ENCODE results near the gene BANF2. TPM values are rescaled to one million over a fixed set of nuclear protein-coding genes. Genes with fewer than 3 reads are reported as not detected.

BANF2 gene
- total and polyA plus RNA-seq, 2 of the 13 experiments (the other 11 are each of a cell fraction or from before 2014, with no cell fraction given): 0.35 TPM; not detected in 1

- TF ChIP-seq CTCF (CRISPR knock-in tag; IDR thresholded peaks at IDR 0.05) (0 out of 2 replicates have a peak, but pooled peaks have one; percentile 6), ZNF841 (CRISPR knock-in tag; IDR thresholded peaks at IDR 0.05; ENCODE audit: borderline replicate concordance) (no peak), ZNF136 (CRISPR knock-in tag; IDR thresholded peaks at IDR 0.05; ENCODE audit: low read depth) (peak; percentile 55; the same call in 1 of the 2 replicates), NFAT5 (CRISPR knock-in tag; IDR thresholded peaks at IDR 0.05) (peak; percentile 45; the same call in 1 of the 2 replicates), NCOA2 (CRISPR knock-in tag; IDR thresholded peaks at IDR 0.05) (peak; percentile 47), TOPORS (CRISPR knock-in tag; IDR thresholded peaks at IDR 0.05) (no peak), ZMYM4 (CRISPR knock-in tag; IDR thresholded peaks at IDR 0.05) (peak; percentile 62), ZNF737 (CRISPR knock-in tag; IDR thresholded peaks at IDR 0.05; ENCODE audit: borderline replicate concordance) (peak; percentile 88), ATRX (CRISPR knock-in tag; IDR thresholded peaks at IDR 0.05; ENCODE audit: borderline replicate concordance) (no peak), DDIT3 (CRISPR knock-in tag; IDR thresholded peaks at IDR 0.05) (no peak), SMARCC2 (IDR thresholded peaks at IDR 0.05) (no peak), U2AF1 (optimal IDR thresholded peaks at IDR 0.05; ENCODE audit: low read depth, low read length) (peak; percentile 52), KDM5B (CRISPR knock-in tag; IDR thresholded peaks at IDR 0.05; ENCODE audit: borderline replicate concordance) (no peak; the same call in 1 of the 2 replicates), MAFF (IDR thresholded peaks at IDR 0.05; ENCODE audit: low read depth, low read length) (peak; percentile 85), ZNF17 (CRISPR knock-in tag; IDR thresholded peaks at IDR 0.05) (no peak), ZNF672 (CRISPR knock-in tag; IDR thresholded peaks at IDR 0.05) (no peak), ZNF746 (CRISPR knock-in tag; IDR thresholded peaks at IDR 0.05) (0 out of 2 replicates have a peak, but pooled peaks have one; percentile 33), ZNF883 (CRISPR knock-in tag; IDR thresholded peaks at IDR 0.05; ENCODE audit: not compliant biosample characterization) (peak; percentile 58), ZNF598 (CRISPR knock-in tag; IDR thresholded peaks at IDR 0.05; ENCODE audit: borderline replicate concordance) (0 out of 2 replicates have a peak, but pooled peaks have one; percentile 35), ZNF792 (CRISPR knock-in tag; IDR thresholded peaks at IDR 0.05) (peak; percentile 76), YY1 (IDR thresholded peaks at IDR 0.05; ENCODE audit: insufficient read depth, insufficient replicate concordance, low read depth, low read length) (peak; percentile 32), MED13 (CRISPR knock-in tag; IDR thresholded peaks at IDR 0.05) (no peak)
Observed at GRCh38 chr20:17710379-17711266, 10.9 kb downstream of the BANF2 start (continued).

All from HepG2 (cell line).